Activated CD8-positive, alpha-beta T cell treated with anti-CD3 and anti-CD28 coated beads for 36 hours (primary cell): ENCODE measurements around the gene TIGD1. TPM values are rescaled to one million over a fixed set of nuclear protein-coding genes. Genes with fewer than 3 reads are reported as not detected.

ENCODE experiments used
- ATAC-seq: fragments of 200-7000 bp; cut with Tn5 transposase; one replicate; pipeline ENCODE4 v1.10.0; 2021; ENCODE audit warnings: mild to moderate bottlenecking, moderate library complexity
- CTCF ChIA-PET: fragments of 350-600 bp; sonication (Branson Sonifier 250); formaldehyde crosslinking; loops from one replicate; lab custom pipeline; 2021; ENCODE audit warnings: antibody characterized with exemption; lab: Charles Lee
- POLR2A ChIA-PET: fragments of 350-600 bp; sonication (Branson Sonifier 250); formaldehyde crosslinking; loops from one replicate; lab custom pipeline; 2021; ENCODE audit warnings: antibody characterized with exemption; lab: Charles Lee
- DNase-seq: peaks from one replicate; pipeline ENCODE4 v3.0.0-alpha.2; 2020
- H3K27ac Mint-ChIP-seq: one replicate; pipeline ENCODE4 v1.8.0; 2021; ENCODE audit warnings: mild to moderate bottlenecking, mixed read lengths
- H3K27me3 Mint-ChIP-seq: one replicate; pipeline ENCODE4 v1.8.0; 2021; ENCODE audit warnings: mixed read lengths
- H3K36me3 Mint-ChIP-seq: one replicate; pipeline ENCODE4 v1.8.0; 2021; ENCODE audit warnings: low read depth, mixed read lengths
- H3K4me1 Mint-ChIP-seq: one replicate; pipeline ENCODE4 v1.8.0; 2021; ENCODE audit warnings: low read depth, mixed read lengths
- H3K4me3 Mint-ChIP-seq: one replicate; pipeline ENCODE4 v1.8.0; 2021; ENCODE audit warnings: mild to moderate bottlenecking, moderate library complexity, mixed read lengths
- H3K9me3 Mint-ChIP-seq: one replicate; pipeline ENCODE4 v1.8.0; 2021; ENCODE audit warnings: mixed read lengths
- intact Hi-C: fragments of 100-400 bp; cut with micrococcal nuclease; formaldehyde crosslinking; loops from one replicate; pipeline ENCODE4 v1.10.0; 2022
- total RNA-seq, 2 experiments: library from RNA; stranded (reverse); gene quantifications; one replicate each; pipeline ENCODE4 v1.2.3, GENCODE V29; 2021
- TF ChIP-seq, protein P1 (sequence below): fragments of 200-600 bp; IDR thresholded peaks from one replicate; pipeline ENCODE4 v1.8.0; 2022; ENCODE audit warnings: antibody characterized with exemption, mild to moderate bottlenecking

Gene TIGD1
- total RNA-seq, 2 experiments from 2014 or later: 8.3 to 8.7 TPM

DNA sequence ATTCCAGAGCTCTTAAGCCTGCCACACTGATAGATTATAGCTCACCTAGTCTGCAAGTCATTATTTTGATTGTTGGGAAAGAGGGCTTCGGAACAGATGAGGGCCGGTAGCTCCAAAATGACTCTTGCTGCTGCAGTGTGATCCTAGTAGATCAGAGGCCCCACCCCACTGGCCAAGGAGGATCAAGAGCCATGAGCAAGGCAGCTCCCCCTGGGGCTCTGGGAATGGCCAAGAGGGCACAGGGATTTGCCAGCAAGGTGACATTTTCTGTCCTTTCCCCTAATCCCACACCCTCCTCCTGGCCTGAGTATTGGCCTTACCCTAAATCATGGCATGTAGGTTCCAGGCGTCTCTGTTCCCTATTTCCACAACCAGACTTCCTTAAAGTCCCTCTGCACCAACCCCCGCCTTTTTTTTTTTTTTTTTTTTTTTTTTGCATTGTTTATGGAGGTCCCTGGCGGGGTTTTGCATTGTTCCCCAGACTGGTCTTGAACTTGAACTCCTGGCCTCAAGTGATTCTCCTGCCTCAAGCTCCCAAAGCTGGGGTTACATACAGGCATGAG, 36.7 kb upstream of the TIGD1 start:
- ChIA-PET POLR2A (no interaction called here), CTCF (no interaction called here)
- TF ChIP-seq, protein P1, sequence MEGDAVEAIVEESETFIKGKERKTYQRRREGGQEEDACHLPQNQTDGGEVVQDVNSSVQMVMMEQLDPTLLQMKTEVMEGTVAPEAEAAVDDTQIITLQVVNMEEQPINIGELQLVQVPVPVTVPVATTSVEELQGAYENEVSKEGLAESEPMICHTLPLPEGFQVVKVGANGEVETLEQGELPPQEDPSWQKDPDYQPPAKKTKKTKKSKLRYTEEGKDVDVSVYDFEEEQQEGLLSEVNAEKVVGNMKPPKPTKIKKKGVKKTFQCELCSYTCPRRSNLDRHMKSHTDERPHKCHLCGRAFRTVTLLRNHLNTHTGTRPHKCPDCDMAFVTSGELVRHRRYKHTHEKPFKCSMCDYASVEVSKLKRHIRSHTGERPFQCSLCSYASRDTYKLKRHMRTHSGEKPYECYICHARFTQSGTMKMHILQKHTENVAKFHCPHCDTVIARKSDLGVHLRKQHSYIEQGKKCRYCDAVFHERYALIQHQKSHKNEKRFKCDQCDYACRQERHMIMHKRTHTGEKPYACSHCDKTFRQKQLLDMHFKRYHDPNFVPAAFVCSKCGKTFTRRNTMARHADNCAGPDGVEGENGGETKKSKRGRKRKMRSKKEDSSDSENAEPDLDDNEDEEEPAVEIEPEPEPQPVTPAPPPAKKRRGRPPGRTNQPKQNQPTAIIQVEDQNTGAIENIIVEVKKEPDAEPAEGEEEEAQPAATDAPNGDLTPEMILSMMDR: no peak
- Mint-ChIP-seq H3K36me3 (peaks cover 21% of the 10 kb centered on the region), H3K4me1 (no peaks in the 10 kb centered on the region), H3K9me3 (peaks cover 2% of the 10 kb centered on the region), H3K27me3 (no peaks in the 10 kb centered on the region), H3K4me3 (no peak overlapping the region), H3K27ac (no peak overlapping the region)
- no peak for DNase-seq
- intact Hi-C loops: no loop called here
- ATAC-seq: no peak

DNA sequence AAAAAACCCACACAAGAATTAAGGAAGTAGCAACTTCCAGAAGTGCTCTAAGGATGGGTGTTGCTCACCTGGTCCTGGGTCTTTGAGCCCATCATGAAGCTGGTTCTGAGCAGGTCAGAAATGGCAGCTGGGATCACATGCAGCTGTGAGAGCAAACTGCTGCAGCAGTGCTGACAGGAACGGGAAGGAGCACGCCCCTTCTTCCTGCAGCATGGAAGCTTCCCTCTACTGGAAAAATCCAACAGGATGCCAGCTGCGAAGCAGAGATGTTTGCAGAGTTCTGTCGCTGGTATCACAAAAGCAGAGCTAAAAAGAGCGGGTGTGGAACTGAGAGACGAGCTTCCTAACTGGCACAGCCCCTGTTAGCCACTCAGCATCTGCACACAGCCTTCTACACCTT, 33.9 kb upstream of the TIGD1 start:
- intact Hi-C loops: no loop called here
- Mint-ChIP-seq H3K4me1 (peaks cover 6% of the 10 kb centered on the region), H3K27me3 (no peaks in the 10 kb centered on the region), H3K36me3 (peaks cover 29% of the 10 kb centered on the region), H3K9me3 (peaks cover 2% of the 10 kb centered on the region), H3K27ac (no peak overlapping the region), H3K4me3 (no peak overlapping the region)
- POLR2A ChIA-PET: no interaction called here
- DNase-seq (no peak), ATAC-seq (no peak)
- TF ChIP-seq, protein P1: no peak
- CTCF ChIA-PET: interaction anchor here (1.3 kb wide), 1 partner anchor 21 kb away, joined by 4 read pairs; no protein-coding TSS in a partner anchor

DNA sequence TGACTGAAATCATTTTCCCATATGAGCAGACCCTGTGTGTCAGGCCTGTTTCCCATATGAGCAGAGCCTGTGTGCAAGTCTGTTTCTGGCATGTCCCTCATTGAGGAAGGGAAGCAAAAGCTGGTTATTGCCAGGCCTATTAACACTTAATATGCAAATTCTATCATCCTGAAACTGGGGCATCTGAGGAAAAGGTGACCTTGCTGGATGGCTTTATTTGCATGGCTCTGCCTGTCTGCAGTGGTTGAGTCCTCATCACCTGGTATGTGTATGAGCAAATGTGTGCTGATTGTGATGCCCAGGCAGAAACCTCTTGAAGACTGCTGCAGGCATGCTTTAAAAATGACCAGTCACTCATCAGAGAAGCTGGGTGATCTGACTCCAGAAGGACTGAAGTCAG, 31.4 kb upstream of the TIGD1 start:
- Mint-ChIP-seq H3K4me3 (no peak overlapping the region), H3K4me1 (peaks cover 6% of the 10 kb centered on the region), H3K27ac (no peak overlapping the region), H3K36me3 (peaks cover 32% of the 10 kb centered on the region), H3K27me3 (no peaks in the 10 kb centered on the region), H3K9me3 (peaks cover 2% of the 10 kb centered on the region)
- ATAC-seq: no peak
- DNase-seq: no peak
- POLR2A ChIA-PET: interaction anchor here (0.7 kb wide), 1 partner anchor 24 kb away, joined by 3 read pairs; no protein-coding TSS in a partner anchor
- CTCF ChIA-PET: interaction anchor here (1.0 to 1.1 kb wide), 2 partner anchors 29 to 59 kb away, joined by 3 read pairs; no protein-coding TSS in a partner anchor
- TF ChIP-seq, protein P1: no peak
- intact Hi-C loops: no loop called here

DNA sequence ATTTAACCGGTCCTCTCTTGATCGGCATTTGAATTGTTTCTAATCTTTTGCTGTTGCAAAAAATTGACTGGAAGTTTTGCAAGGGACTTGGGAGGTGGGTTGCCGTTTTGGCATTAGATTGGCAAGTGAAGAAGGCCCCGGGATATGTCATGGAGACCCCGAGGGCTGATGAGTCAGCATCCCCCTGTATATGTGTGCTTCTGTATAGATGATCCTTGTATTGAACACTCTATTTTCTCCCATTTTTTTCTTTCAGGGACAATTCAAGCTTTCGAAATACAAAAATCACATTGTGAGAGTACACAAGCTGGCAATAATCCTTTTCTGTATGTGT, 30.3 kb upstream of the TIGD1 start:
- POLR2A ChIA-PET: no interaction called here
- ATAC-seq: no peak
- Mint-ChIP-seq H3K4me1 (peaks cover 11% of the 10 kb centered on the region), H3K9me3 (peaks cover 2% of the 10 kb centered on the region), H3K36me3 (peaks cover 36% of the 10 kb centered on the region), H3K27me3 (no peaks in the 10 kb centered on the region), H3K27ac (no peak overlapping the region), H3K4me3 (no peak overlapping the region)
- CTCF ChIA-PET: interaction anchor here (0.6 to 1.6 kb wide), 3 partner anchors 25 to 31 kb away, joined by 3 read pairs; no protein-coding TSS in a partner anchor
- DNase-seq: no peak
- intact Hi-C loops: no loop called here
- TF ChIP-seq, protein P1: no peak

DNA sequence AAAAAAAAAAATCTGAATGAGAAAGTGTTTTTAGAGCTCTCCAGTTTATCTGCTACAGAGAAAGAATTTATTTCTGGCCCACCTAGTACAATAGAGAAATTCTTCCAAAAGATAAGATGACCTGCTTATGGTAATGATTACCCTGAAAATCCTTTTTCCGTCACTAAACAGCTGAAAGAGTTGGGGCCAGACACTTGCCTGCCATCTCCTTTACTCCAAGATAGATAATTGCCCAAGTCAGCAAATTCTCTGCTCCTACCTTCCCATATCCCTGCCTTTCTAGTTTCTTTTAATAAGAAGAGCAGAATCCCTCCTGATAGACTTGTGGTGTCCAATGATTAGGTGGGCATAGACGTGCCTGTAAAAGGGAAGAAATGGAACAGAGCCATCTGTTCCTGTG, 28.3 kb upstream of the TIGD1 start:
- Mint-ChIP-seq H3K9me3 (no peaks in the 10 kb centered on the region), H3K36me3 (peaks cover 27% of the 10 kb centered on the region), H3K4me3 (no peak overlapping the region), H3K4me1 (peaks cover 11% of the 10 kb centered on the region), H3K27ac (no peak overlapping the region), H3K27me3 (no peaks in the 10 kb centered on the region)
- DNase-seq: no peak
- POLR2A ChIA-PET: no interaction called here
- TF ChIP-seq, protein P1: no peak
- CTCF ChIA-PET: no interaction called here
- no peak for ATAC-seq
- intact Hi-C loops: no loop called here
